Endothelial cell (in vitro differentiated cells): ENCODE measurements around the gene NPR3. TPM values are rescaled to one million over a fixed set of nuclear protein-coding genes. Genes with fewer than 3 reads are reported as not detected.

Experiments used
- DNase-seq: peaks from one replicate; pipeline ENCODE4 v3.0.0; 2021; ENCODE audit warnings: low spot score
- H3K27ac Mint-ChIP-seq: one replicate; pipeline ENCODE4 v1.8.0; 2021; ENCODE audit warnings: mixed read lengths, inconsistent platforms; ENCODE audit not compliant: unreplicated experiment
- H3K27me3 Mint-ChIP-seq: one replicate; pipeline ENCODE4 v1.8.0; 2021; ENCODE audit warnings: mild to moderate bottlenecking, moderate library complexity, mixed read lengths, inconsistent platforms; ENCODE audit not compliant: unreplicated experiment
- H3K36me3 Mint-ChIP-seq: one replicate; pipeline ENCODE4 v1.8.0; 2021; ENCODE audit warnings: mild to moderate bottlenecking, low read depth, mixed read lengths, inconsistent platforms; ENCODE audit not compliant: unreplicated experiment
- H3K4me1 Mint-ChIP-seq: one replicate; pipeline ENCODE4 v1.8.0; 2021; ENCODE audit warnings: mild to moderate bottlenecking, mixed read lengths, inconsistent platforms; ENCODE audit not compliant: unreplicated experiment
- H3K4me3 Mint-ChIP-seq: one replicate; pipeline ENCODE4 v1.8.0; 2021; ENCODE audit warnings: mild to moderate bottlenecking, mixed read lengths, inconsistent platforms; ENCODE audit not compliant: unreplicated experiment
- H3K9me3 Mint-ChIP-seq: one replicate; pipeline ENCODE4 v1.8.0; 2021; ENCODE audit warnings: mixed read lengths, inconsistent platforms; ENCODE audit not compliant: unreplicated experiment
- CTCF ChIP-seq: fragments of 200-600 bp; sonication (generic); IDR thresholded peaks from one replicate; pipeline ENCODE4 v1.5.0; 2021; ENCODE audit warnings: antibody characterized with exemption; ENCODE audit not compliant: unreplicated experiment
- total RNA-seq: library from RNA; stranded (reverse); fragmentation: NEBNext Ultra II Directional; extraction: Animal tissue kit (Norgen Biotek cat#: 25700); gene quantifications from one replicate; pipeline ENCODE4 v1.2.1, GENCODE V29; 2021; ENCODE audit not compliant: unreplicated experiment

The NPR3 gene
- total RNA-seq, 1 donor from 2014 or later: 73.3 TPM

GRCh38 chr5:32812399-32812798 is 101.3 kb downstream of the NPR3 start:
- Mint-ChIP-seq H3K27me3 (peaks cover 3% of the 10 kb centered on the region), H3K27ac (no peak overlapping the region), H3K4me1 (no peaks in the 10 kb centered on the region), H3K9me3 (no peaks in the 10 kb centered on the region), H3K4me3 (no peak overlapping the region), H3K36me3 (peaks cover 4% of the 10 kb centered on the region)
- no peak for TF ChIP-seq CTCF
- DNase-seq: no peak

GRCh38 chr5:32814141-32814540 is 103.0 kb downstream of the NPR3 start:
- no peaks in the 10 kb centered on the region for H3K9me3 Mint-ChIP-seq
- no peak for TF ChIP-seq CTCF
- peaks cover 4% of the 10 kb centered on the region for H3K36me3 Mint-ChIP-seq
- H3K27me3 Mint-ChIP-seq: peaks cover 3% of the 10 kb centered on the region
- DNase-seq: no peak
- H3K27ac Mint-ChIP-seq: no peak overlapping the region
- no peaks in the 10 kb centered on the region for H3K4me1 Mint-ChIP-seq
- no peak overlapping the region for H3K4me3 Mint-ChIP-seq

- H3K27ac Mint-ChIP-seq: no peak overlapping the region
- peaks cover 4% of the 10 kb centered on the region for H3K36me3 Mint-ChIP-seq
- H3K27me3 Mint-ChIP-seq: peaks cover 3% of the 10 kb centered on the region
- no peak overlapping the region for H3K4me3 Mint-ChIP-seq
- DNase-seq: no peak
- H3K4me1 Mint-ChIP-seq: no peaks in the 10 kb centered on the region
- TF ChIP-seq CTCF: no peak
- H3K9me3 Mint-ChIP-seq: no peaks in the 10 kb centered on the region
These were observed 103.5 kb downstream of the NPR3 start for GRCh38 chr5:32814620-32815019.

GRCh38 chr5:32827981-32828380 is 116.9 kb downstream of the NPR3 start:
- Mint-ChIP-seq H3K9me3 (no peaks in the 10 kb centered on the region), H3K27me3 (no peaks in the 10 kb centered on the region), H3K36me3 (no peaks in the 10 kb centered on the region), H3K4me3 (no peak overlapping the region), H3K27ac (no peak overlapping the region), H3K4me1 (no peaks in the 10 kb centered on the region)
- no peak for TF ChIP-seq CTCF
- no peak for DNase-seq

GRCh38 chr5:32828492-32828891 is 117.4 kb downstream of the NPR3 start:
- Mint-ChIP-seq H3K9me3 (no peaks in the 10 kb centered on the region), H3K4me3 (no peak overlapping the region), H3K36me3 (no peaks in the 10 kb centered on the region), H3K27me3 (no peaks in the 10 kb centered on the region), H3K4me1 (no peaks in the 10 kb centered on the region), H3K27ac (no peak overlapping the region)
- no peak for TF ChIP-seq CTCF
- DNase-seq: no peak
